IMR-90 (cell line): Measurements from ENCODE around the gene DMD. TPM values are rescaled to one million over a fixed set of nuclear protein-coding genes. Genes with fewer than 3 reads are reported as not detected.

Experiments
- ATAC-seq: fragments of 200-7000 bp; cut with Tn5 transposase; 2 replicates; pipeline ENCODE4 v1.9.1; 2020; ENCODE audit warnings: low read depth, mild to moderate bottlenecking, moderate library complexity
- BruUV-seq: library from RNA; stranded (reverse); fragments of 400-500 nt; replicated peaks from 2 replicates; lab custom pipeline; 2021; lab: Mats Ljungman, UMichigan
- CTCF ChIA-PET: fragments of 300-600 bp; formaldehyde crosslinking; extraction: SDS; loops from one replicate; lab custom pipeline; 2021; ENCODE audit warnings: antibody characterized with exemption; lab: Yijun Ruan, JAX
- POLR2A ChIA-PET: fragments of 300-600 bp; sonication (Branson Sonifier 250); formaldehyde crosslinking; loops from one replicate; lab custom pipeline; 2022; ENCODE audit warnings: antibody characterized with exemption; ENCODE audit not compliant: unreplicated experiment; lab: Charles Lee
- DNase-seq: peaks from one replicate; pipeline ENCODE4 v3.0.0; 2013
- H2AFZ ChIP-seq: replicated peaks from 2 replicates; pipeline ENCODE3; 2013; ENCODE audit warnings: low read length, mild to moderate bottlenecking; ENCODE audit not compliant: poor library complexity
- H2AK5ac ChIP-seq: 2 replicates; pipeline ENCODE4 v1.6.1; 2013; ENCODE audit warnings: low read depth, low read length, inconsistent platforms
- H2AK9ac ChIP-seq: replicated peaks from 2 replicates; pipeline ENCODE3; 2013; ENCODE audit warnings: mild to moderate bottlenecking, low read depth, low read length, moderate library complexity; ENCODE audit not compliant: poor library complexity
- H2BK120ac ChIP-seq: 2 replicates; pipeline ENCODE4 v1.6.1; 2013; ENCODE audit warnings: low read depth, low read length, inconsistent platforms
- H2BK15ac ChIP-seq: 3 replicates; pipeline ENCODE4 v1.6.1; 2013; ENCODE audit warnings: low read depth, low read length, inconsistent platforms
- H2BK20ac ChIP-seq: 2 replicates; pipeline ENCODE4 v1.6.1; 2013; ENCODE audit warnings: low read depth, mild to moderate bottlenecking, inconsistent platforms, low read length, moderate library complexity
- H2BK5ac ChIP-seq: 2 replicates; pipeline ENCODE4 v1.6.1; 2013; ENCODE audit warnings: mild to moderate bottlenecking, low read depth, low read length, inconsistent platforms; ENCODE audit not compliant: poor library complexity, severe bottlenecking
- H3K14ac ChIP-seq: replicated peaks from 2 replicates; pipeline ENCODE4 v1.6.1; 2013; ENCODE audit warnings: low read depth, low read length, inconsistent platforms
- H3K18ac ChIP-seq: 2 replicates; pipeline ENCODE4 v1.6.1; 2013; ENCODE audit warnings: low read depth, low read length, control low read depth
- H3K23ac ChIP-seq: 2 replicates; pipeline ENCODE4 v1.6.1; 2013; ENCODE audit warnings: low read depth, low read length, inconsistent platforms
- H3K27ac ChIP-seq: 2 replicates; pipeline ENCODE4 v1.5.1; 2013; ENCODE audit warnings: mild to moderate bottlenecking, control low read depth, low read length; ENCODE audit not compliant: insufficient read depth
- H3K27me3 ChIP-seq: 2 replicates; pipeline ENCODE4 v1.6.1; 2013; ENCODE audit warnings: low read length; ENCODE audit not compliant: control insufficient read depth, insufficient read depth
- H3K36me3 ChIP-seq: 2 replicates; pipeline ENCODE4 v1.6.1; 2013; ENCODE audit warnings: low read length, mixed read lengths; ENCODE audit not compliant: control insufficient read depth, insufficient read depth
- H3K4ac ChIP-seq: 2 replicates; pipeline ENCODE4 v1.6.1; 2013; ENCODE audit warnings: low read depth, low read length, inconsistent platforms
- H3K4me1 ChIP-seq: 2 replicates; pipeline ENCODE4 v1.6.1; 2013; ENCODE audit warnings: low read length, mixed read lengths; ENCODE audit not compliant: control insufficient read depth, insufficient read depth
- H3K4me2 ChIP-seq: 2 replicates; pipeline ENCODE4 v1.6.1; 2013; ENCODE audit warnings: low read depth, mild to moderate bottlenecking, control low read depth, low read length, moderate library complexity
- H3K4me3 ChIP-seq: 2 replicates; pipeline ENCODE4 v1.5.1; 2013; ENCODE audit warnings: low read depth, mild to moderate bottlenecking, control low read depth, low read length, moderate library complexity; ENCODE audit not compliant: insufficient read depth
- H3K56ac ChIP-seq: 2 replicates; pipeline ENCODE4 v1.6.1; 2013; ENCODE audit warnings: low read length, inconsistent platforms; ENCODE audit not compliant: insufficient read depth; ENCODE audit errors: extremely low read depth
- H3K79me1 ChIP-seq, 2 experiments: 2 replicates each; pipeline ENCODE4 v1.6.1; 2013; ENCODE audit warnings: low read length in 2 of 2, inconsistent platforms in 1 of 2, low read depth in 1 of 2
- H3K9ac ChIP-seq: 2 replicates; pipeline ENCODE4 v1.6.1; 2013; ENCODE audit warnings: low read depth, low read length, control low read depth
- H3K9me1 ChIP-seq: 2 replicates; pipeline ENCODE4 v1.6.1; 2013; ENCODE audit warnings: low read length, inconsistent platforms; ENCODE audit not compliant: insufficient read depth
- H3K9me3 ChIP-seq: 2 replicates; pipeline ENCODE4 v1.6.1; 2013; ENCODE audit warnings: low read length; ENCODE audit not compliant: control insufficient read depth, insufficient read depth
- H4K20me1 ChIP-seq: 2 replicates; pipeline ENCODE4 v1.6.1; 2013; ENCODE audit warnings: low read length, inconsistent platforms; ENCODE audit not compliant: insufficient read depth
- H4K5ac ChIP-seq: 2 replicates; pipeline ENCODE4 v1.6.1; 2013; ENCODE audit warnings: mild to moderate bottlenecking, low read depth, low read length, control low read depth
- H4K8ac ChIP-seq, 2 experiments: 2 replicates each; pipeline ENCODE4 v1.6.1; 2013; ENCODE audit warnings: low read depth in 2 of 2, low read length in 2 of 2, control low read depth in 1 of 2, inconsistent platforms in 1 of 2
- H4K91ac ChIP-seq: 2 replicates; pipeline ENCODE4 v1.6.1; 2013; ENCODE audit warnings: low read depth, low read length, inconsistent platforms; ENCODE audit not compliant: insufficient read depth
- BHLHE40 ChIP-seq: fragments of 150-350 bp; IDR thresholded peaks from 2 replicates; pipeline ENCODE4 v1.6.1; 2016; ENCODE audit warnings: mild to moderate bottlenecking, low read depth, low read length
- CEBPB ChIP-seq: IDR thresholded peaks from 2 replicates; pipeline ENCODE4 v1.6.1; 2012; ENCODE audit warnings: low read depth, low read length, improper control_type of control experiment
- CHD1 ChIP-seq: IDR thresholded peaks from 2 replicates; pipeline ENCODE4 v1.6.1; 2012; ENCODE audit warnings: low read depth, low read length, improper control_type of control experiment
- ELK1 ChIP-seq: fragments of 150-350 bp; IDR thresholded peaks from 2 replicates; pipeline ENCODE4 v1.6.1; 2016; ENCODE audit warnings: low read depth, mild to moderate bottlenecking, low read length, moderate library complexity, borderline replicate concordance
- FOS ChIP-seq: fragments of 150-350 bp; IDR thresholded peaks from 2 replicates; pipeline ENCODE4 v1.6.1; 2016; ENCODE audit warnings: low read depth, low read length
- MAFK ChIP-seq: IDR thresholded peaks from 2 replicates; pipeline ENCODE4 v1.6.1; 2012; ENCODE audit warnings: low read depth, low read length, improper control_type of control experiment
- MAZ ChIP-seq: IDR thresholded peaks from 2 replicates; pipeline ENCODE4 v1.6.1; 2012; ENCODE audit warnings: low read depth, mild to moderate bottlenecking, low read length, improper control_type of control experiment, moderate library complexity, borderline replicate concordance
- MXI1 ChIP-seq: IDR thresholded peaks from 2 replicates; pipeline ENCODE4 v1.6.1; 2012; ENCODE audit warnings: low read depth, mild to moderate bottlenecking, low read length, moderate library complexity, borderline replicate concordance
- NFE2L2 ChIP-seq: fragments of 150-350 bp; IDR thresholded peaks from 2 replicates; pipeline ENCODE4 v1.6.1; 2016; ENCODE audit warnings: low read depth, mild to moderate bottlenecking, low read length
- POLR2A ChIP-seq: IDR thresholded peaks from 2 replicates; pipeline ENCODE4 v1.6.1; 2012; ENCODE audit warnings: mild to moderate bottlenecking, low read depth, low read length
- RAD21 ChIP-seq: IDR thresholded peaks from 2 replicates; pipeline ENCODE4 v1.6.1; 2012; ENCODE audit warnings: low read length, improper control_type of control experiment
- RCOR1 ChIP-seq: IDR thresholded peaks from 2 replicates; pipeline ENCODE4 v1.6.1; 2012; ENCODE audit warnings: mild to moderate bottlenecking, low read length, improper control_type of control experiment; ENCODE audit not compliant: insufficient replicate concordance
- RFX5 ChIP-seq: IDR thresholded peaks from 2 replicates; pipeline ENCODE4 v1.8.0; 2012; ENCODE audit warnings: low read depth, mild to moderate bottlenecking, low read length, moderate library complexity
- SMC3 ChIP-seq: fragments of 150-350 bp; IDR thresholded peaks from 2 replicates; pipeline ENCODE4 v1.6.1; 2016; ENCODE audit warnings: low read depth, mild to moderate bottlenecking, antibody characterized with exemption, low read length, moderate library complexity
- USF2 ChIP-seq: fragments of 150-350 bp; IDR thresholded peaks from 2 replicates; pipeline ENCODE4 v1.6.1; 2017; ENCODE audit warnings: mild to moderate bottlenecking, antibody characterized with exemption, low read length, low read depth
- WGBS, 2 experiments: methylation state at CpG; one replicate each; pipeline versions ENCODE4 v1.1.5 to v1.1.7; 2013; ENCODE audit warnings: missing lambda C conversion rate in 2 of 2; ENCODE audit not compliant: insufficient read length in 1 of 2; ENCODE audit errors: extremely low coverage in 2 of 2; 5-methylcytosine and 5-hydroxymethylcytosine counted together
- dilution Hi-C: fragments of 300-500 bp; cut with HindIII; formaldehyde crosslinking; loops from one replicate; pipeline ENCODE4 v1.14.3; 2018; ENCODE audit warnings: low sequenced_read_pairs; ENCODE audit not compliant: unreplicated experiment
- in situ Hi-C: fragments of 300-500 bp; cut with MboI; formaldehyde crosslinking; loops from 3 replicates; pipeline ENCODE4 v1.14.3; 2019; ENCODE audit warnings: low sequenced_read_pairs, inconsistent platforms, mixed read lengths
- intact Hi-C: fragments of 100-400 bp; cut with micrococcal nuclease; formaldehyde crosslinking; loops from 2 replicates; pipeline ENCODE4 v1.10.0; 2022
- polyA plus RNA-seq, 3 experiments: library from polyadenylated mRNA; depleted of rRNA; stranded (reverse); fragments of >200 nt; gene quantifications; 2 replicates each; pipeline ENCODE4 v1.2.3, GENCODE V29; 2012; ENCODE audit warnings: low replicate concordance in 1 of 3
- total RNA-seq: library from RNA; depleted of rRNA; stranded (reverse); fragments of >200 nt; gene quantifications from 2 replicates; pipeline ENCODE4 v1.2.3, GENCODE V29; 2012
- TF ChIP-seq, protein P1 (sequence below): conservative IDR thresholded peaks from 2 replicates; pipeline ENCODE4 v1.5.1; 2012; ENCODE audit warnings: mild to moderate bottlenecking, low read depth, low read length, improper control_type of control experiment

Gene DMD
- total and polyA plus RNA-seq, 2 of the 4 experiments (the other 2 are of a cell fraction) = 6.6 to 11.8 TPM

DNA sequence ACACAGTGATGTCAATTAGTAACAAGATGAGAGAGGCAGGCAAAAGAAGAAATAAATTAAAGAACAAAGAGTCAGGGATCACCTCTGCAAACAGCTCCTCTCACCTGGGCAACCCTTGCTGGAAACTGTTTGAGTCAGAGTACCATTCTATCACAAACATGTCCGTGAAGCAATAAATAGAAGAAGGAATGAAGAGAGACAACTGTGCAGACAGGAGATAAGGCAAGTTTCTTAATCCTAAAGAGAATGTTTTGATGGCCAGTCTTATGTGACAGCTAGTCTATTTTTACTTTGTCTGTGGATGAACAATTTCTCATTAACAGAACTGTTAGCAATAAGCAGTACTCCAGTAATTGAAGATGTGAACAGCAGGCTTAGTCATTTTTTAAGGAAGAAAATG, 422.4 kb downstream of the DMD start:
- H2BK20ac ChIP-seq = no peak overlapping the region
- ATAC-seq = no peak
- no peaks in the 10 kb centered on the region for H3K36me3 ChIP-seq
- no peak overlapping the region for H2BK15ac ChIP-seq
- dilution Hi-C loops (no loop called here), intact Hi-C loops (loop anchor here (10.0 kb wide), 1 partner anchor 436 kb away; no protein-coding TSS in a partner anchor), in situ Hi-C loops (no loop called here)
- ChIA-PET CTCF (no interaction called here), POLR2A (no interaction called here)
- no peak overlapping the region for H3K27ac ChIP-seq
- H3K14ac ChIP-seq = no peak overlapping the region
- no peak overlapping the region for H4K91ac ChIP-seq
- H2AK5ac ChIP-seq = no peak overlapping the region
- no peak overlapping the region for H4K8ac ChIP-seq
- no peak overlapping the region for H2BK5ac ChIP-seq
- no peak for DNase-seq
- H3K23ac ChIP-seq = no peak overlapping the region
- H3K27me3 ChIP-seq = no peaks in the 10 kb centered on the region
- no peak overlapping the region for H3K56ac ChIP-seq
- no peak overlapping the region for H2AK9ac ChIP-seq
- no peak overlapping the region for H2BK120ac ChIP-seq
- H4K20me1 ChIP-seq = no peaks in the 10 kb centered on the region
- no TSS peak for BruUV-seq
- no peak overlapping the region for H3K18ac ChIP-seq
- WGBS, 2 experiments = no CpG with 5 or more reads among the region's 1 CpG
- no peak overlapping the region for H3K9ac ChIP-seq
- H4K5ac ChIP-seq = no peak overlapping the region
- H3K4me2 ChIP-seq = no peak overlapping the region
- no peaks in the 10 kb centered on the region for H3K79me1 ChIP-seq
- no peaks in the 10 kb centered on the region for H3K9me1 ChIP-seq
- no peak overlapping the region for H3K4me3 ChIP-seq
- TF ChIP-seq RFX5 (no peak), MAFK (no peak), POLR2A (no peak), BHLHE40 (no peak), MXI1 (no peak), FOS (no peak), CHD1 (no peak), USF2 (no peak), RAD21 (no peak), MAZ (no peak), NFE2L2 (no peak), CEBPB (no peak), RCOR1 (no peak), SMC3 (no peak), ELK1 (no peak)
- TF ChIP-seq, protein P1, sequence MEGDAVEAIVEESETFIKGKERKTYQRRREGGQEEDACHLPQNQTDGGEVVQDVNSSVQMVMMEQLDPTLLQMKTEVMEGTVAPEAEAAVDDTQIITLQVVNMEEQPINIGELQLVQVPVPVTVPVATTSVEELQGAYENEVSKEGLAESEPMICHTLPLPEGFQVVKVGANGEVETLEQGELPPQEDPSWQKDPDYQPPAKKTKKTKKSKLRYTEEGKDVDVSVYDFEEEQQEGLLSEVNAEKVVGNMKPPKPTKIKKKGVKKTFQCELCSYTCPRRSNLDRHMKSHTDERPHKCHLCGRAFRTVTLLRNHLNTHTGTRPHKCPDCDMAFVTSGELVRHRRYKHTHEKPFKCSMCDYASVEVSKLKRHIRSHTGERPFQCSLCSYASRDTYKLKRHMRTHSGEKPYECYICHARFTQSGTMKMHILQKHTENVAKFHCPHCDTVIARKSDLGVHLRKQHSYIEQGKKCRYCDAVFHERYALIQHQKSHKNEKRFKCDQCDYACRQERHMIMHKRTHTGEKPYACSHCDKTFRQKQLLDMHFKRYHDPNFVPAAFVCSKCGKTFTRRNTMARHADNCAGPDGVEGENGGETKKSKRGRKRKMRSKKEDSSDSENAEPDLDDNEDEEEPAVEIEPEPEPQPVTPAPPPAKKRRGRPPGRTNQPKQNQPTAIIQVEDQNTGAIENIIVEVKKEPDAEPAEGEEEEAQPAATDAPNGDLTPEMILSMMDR = no peak
- no peaks in the 10 kb centered on the region for H3K9me3 ChIP-seq
- H3K4me1 ChIP-seq = no peaks in the 10 kb centered on the region
- no peak overlapping the region for H2AFZ ChIP-seq
- no peak overlapping the region for H3K4ac ChIP-seq
